ENCODE measurements around the gene STPG1.

DNA sequence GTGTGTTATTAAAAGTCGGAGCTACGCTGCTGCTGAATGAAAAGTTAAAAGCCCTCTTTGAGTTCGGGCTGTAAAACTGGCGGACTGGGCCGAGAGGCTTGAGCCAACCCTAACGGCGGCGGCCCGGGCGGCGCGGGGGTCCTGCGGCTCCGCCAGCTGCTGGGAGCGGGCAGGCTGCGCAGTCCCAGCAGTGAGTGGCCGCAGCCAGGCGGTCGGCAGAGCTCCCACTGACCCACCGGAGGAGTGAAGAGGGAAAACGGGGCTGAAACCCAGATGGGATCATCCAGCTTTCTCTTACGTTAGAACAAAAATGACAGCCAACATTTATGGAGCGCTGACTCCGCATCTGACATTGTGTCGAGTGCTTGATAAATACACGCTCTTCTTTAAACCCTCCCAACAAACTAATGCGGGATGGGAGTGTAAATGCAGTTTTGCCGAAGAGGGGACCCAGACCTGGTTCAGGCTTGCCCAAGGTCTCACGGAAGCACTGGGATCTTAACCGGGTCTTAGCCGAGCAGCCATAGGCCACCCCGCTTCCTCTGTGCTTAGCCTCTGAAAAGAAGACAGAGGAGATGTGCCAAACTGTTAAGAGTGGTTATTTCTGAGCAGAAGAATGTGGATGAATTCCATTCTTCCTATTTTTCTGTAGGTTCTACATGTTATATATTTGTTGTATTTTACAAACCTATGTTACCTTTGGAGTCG is 91.0 kb downstream of the STPG1 start:
- TF ChIP-seq, protein P1, sequence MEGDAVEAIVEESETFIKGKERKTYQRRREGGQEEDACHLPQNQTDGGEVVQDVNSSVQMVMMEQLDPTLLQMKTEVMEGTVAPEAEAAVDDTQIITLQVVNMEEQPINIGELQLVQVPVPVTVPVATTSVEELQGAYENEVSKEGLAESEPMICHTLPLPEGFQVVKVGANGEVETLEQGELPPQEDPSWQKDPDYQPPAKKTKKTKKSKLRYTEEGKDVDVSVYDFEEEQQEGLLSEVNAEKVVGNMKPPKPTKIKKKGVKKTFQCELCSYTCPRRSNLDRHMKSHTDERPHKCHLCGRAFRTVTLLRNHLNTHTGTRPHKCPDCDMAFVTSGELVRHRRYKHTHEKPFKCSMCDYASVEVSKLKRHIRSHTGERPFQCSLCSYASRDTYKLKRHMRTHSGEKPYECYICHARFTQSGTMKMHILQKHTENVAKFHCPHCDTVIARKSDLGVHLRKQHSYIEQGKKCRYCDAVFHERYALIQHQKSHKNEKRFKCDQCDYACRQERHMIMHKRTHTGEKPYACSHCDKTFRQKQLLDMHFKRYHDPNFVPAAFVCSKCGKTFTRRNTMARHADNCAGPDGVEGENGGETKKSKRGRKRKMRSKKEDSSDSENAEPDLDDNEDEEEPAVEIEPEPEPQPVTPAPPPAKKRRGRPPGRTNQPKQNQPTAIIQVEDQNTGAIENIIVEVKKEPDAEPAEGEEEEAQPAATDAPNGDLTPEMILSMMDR (IDR thresholded peaks at IDR 0.05): no peak
- no peak for TF ChIP-seq RAD21 (conservative IDR thresholded peaks at IDR 0.05 in 1 of 2, IDR thresholded peaks at IDR 0.05 in 1 of 2)
- TF ChIP-seq, protein P2, sequence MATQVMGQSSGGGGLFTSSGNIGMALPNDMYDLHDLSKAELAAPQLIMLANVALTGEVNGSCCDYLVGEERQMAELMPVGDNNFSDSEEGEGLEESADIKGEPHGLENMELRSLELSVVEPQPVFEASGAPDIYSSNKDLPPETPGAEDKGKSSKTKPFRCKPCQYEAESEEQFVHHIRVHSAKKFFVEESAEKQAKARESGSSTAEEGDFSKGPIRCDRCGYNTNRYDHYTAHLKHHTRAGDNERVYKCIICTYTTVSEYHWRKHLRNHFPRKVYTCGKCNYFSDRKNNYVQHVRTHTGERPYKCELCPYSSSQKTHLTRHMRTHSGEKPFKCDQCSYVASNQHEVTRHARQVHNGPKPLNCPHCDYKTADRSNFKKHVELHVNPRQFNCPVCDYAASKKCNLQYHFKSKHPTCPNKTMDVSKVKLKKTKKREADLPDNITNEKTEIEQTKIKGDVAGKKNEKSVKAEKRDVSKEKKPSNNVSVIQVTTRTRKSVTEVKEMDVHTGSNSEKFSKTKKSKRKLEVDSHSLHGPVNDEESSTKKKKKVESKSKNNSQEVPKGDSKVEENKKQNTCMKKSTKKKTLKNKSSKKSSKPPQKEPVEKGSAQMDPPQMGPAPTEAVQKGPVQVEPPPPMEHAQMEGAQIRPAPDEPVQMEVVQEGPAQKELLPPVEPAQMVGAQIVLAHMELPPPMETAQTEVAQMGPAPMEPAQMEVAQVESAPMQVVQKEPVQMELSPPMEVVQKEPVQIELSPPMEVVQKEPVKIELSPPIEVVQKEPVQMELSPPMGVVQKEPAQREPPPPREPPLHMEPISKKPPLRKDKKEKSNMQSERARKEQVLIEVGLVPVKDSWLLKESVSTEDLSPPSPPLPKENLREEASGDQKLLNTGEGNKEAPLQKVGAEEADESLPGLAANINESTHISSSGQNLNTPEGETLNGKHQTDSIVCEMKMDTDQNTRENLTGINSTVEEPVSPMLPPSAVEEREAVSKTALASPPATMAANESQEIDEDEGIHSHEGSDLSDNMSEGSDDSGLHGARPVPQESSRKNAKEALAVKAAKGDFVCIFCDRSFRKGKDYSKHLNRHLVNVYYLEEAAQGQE (IDR thresholded peaks at IDR 0.05): no peak
- no peak for TF ChIP-seq JUNB (IDR thresholded peaks at IDR 0.05)
- no peak for TF ChIP-seq CEBPB (IDR thresholded peaks at IDR 0.05)
- no peak for TF ChIP-seq MYC (IDR thresholded peaks at IDR 0.05; ENCODE audit: borderline replicate concordance, low read length)
- TF ChIP-seq POLR2A (IDR thresholded peaks at IDR 0.05; ENCODE audit: low read length): no peak
- TF ChIP-seq RCOR1 (IDR thresholded peaks at IDR 0.05; ENCODE audit: low read depth, low read length): no peak
- TF ChIP-seq NR3C1 (IDR thresholded peaks at IDR 0.05): no peak
- TF ChIP-seq EHMT2 (IDR thresholded peaks at IDR 0.05; ENCODE audit: low read depth): no peak
- TF ChIP-seq MAFK (IDR thresholded peaks at IDR 0.05; ENCODE audit: partially characterized antibody): no peak
- no peak for TF ChIP-seq RFX5 (IDR thresholded peaks at IDR 0.05)
- TF ChIP-seq CBX2 (IDR thresholded peaks at IDR 0.05; ENCODE audit: borderline replicate concordance, low read depth): no peak
- TF ChIP-seq, protein P3, sequence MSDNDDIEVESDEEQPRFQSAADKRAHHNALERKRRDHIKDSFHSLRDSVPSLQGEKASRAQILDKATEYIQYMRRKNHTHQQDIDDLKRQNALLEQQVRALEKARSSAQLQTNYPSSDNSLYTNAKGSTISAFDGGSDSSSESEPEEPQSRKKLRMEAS (IDR thresholded peaks at IDR 0.05): no peak

Measured in A549 (cell line).